RWPE2 (cell line): ENCODE data around the gene PTPN2.

ENCODE experiments used
- ATAC-seq: fragments of 200-7000 bp; cut with Tn5 transposase; 3 replicates; pipeline ENCODE4 v1.9.1; 2021; ENCODE audit warnings: low read depth
- DNase-seq: peaks from one replicate; pipeline ENCODE4 v3.0.0-alpha.2; 2020; ENCODE audit warnings: low spot score
- H3K27ac ChIP-seq: fragments of 450-650 bp; 2 replicates; pipeline ENCODE4 v1.5.1; 2017; ENCODE audit warnings: mild to moderate bottlenecking; ENCODE audit not compliant: poor library complexity, severe bottlenecking
- H3K27me3 ChIP-seq: fragments of 250-450 bp; sonication (Bioruptor Pico); 2 replicates; pipeline ENCODE4 v1.5.1; 2021; ENCODE audit warnings: mild to moderate bottlenecking, moderate library complexity; ENCODE audit not compliant: insufficient read depth, poor library complexity, severe bottlenecking
- H3K36me3 ChIP-seq: fragments of 250-450 bp; sonication (Bioruptor Pico); 2 replicates; pipeline ENCODE4 v1.5.1; 2020; ENCODE audit warnings: low read depth, mild to moderate bottlenecking, moderate library complexity
- H3K4me1 ChIP-seq: fragments of 250-450 bp; sonication (Bioruptor Pico); 2 replicates; pipeline ENCODE4 v1.5.1; 2021; ENCODE audit warnings: mild to moderate bottlenecking, moderate library complexity; ENCODE audit not compliant: insufficient read depth, poor library complexity, severe bottlenecking
- H3K4me3 ChIP-seq: fragments of 250-450 bp; sonication (Bioruptor Pico); 2 replicates; pipeline ENCODE4 v1.5.1; 2021; ENCODE audit warnings: mild to moderate bottlenecking, moderate library complexity; ENCODE audit not compliant: severe bottlenecking
- H3K9me3 ChIP-seq: fragments of 250-450 bp; sonication (Bioruptor Pico); 2 replicates; pipeline ENCODE4 v1.5.1; 2021; ENCODE audit warnings: mild to moderate bottlenecking, moderate library complexity; ENCODE audit not compliant: severe bottlenecking
- TF ChIP-seq, protein P1 (sequence below): fragments of 450-650 bp; IDR thresholded peaks from one replicate; pipeline ENCODE4 v1.5.1; 2017; ENCODE audit warnings: mild to moderate bottlenecking, moderate library complexity; ENCODE audit not compliant: poor library complexity, severe bottlenecking

Gene PTPN2

GRCh38 chr18:12769644-12770440 is 114.2 kb downstream of the PTPN2 start:
- Histone ChIP-seq H3K4me1 (peaks cover 6% of the 10 kb centered on the region), H3K4me3 (no peak overlapping the region), H3K36me3 (no peaks in the 10 kb centered on the region), H3K27ac (no peak overlapping the region), H3K9me3 (no peaks in the 10 kb centered on the region), H3K27me3 (no peaks in the 10 kb centered on the region)
- no peak for DNase-seq
- ATAC-seq, result no peak
- TF ChIP-seq, protein P1, sequence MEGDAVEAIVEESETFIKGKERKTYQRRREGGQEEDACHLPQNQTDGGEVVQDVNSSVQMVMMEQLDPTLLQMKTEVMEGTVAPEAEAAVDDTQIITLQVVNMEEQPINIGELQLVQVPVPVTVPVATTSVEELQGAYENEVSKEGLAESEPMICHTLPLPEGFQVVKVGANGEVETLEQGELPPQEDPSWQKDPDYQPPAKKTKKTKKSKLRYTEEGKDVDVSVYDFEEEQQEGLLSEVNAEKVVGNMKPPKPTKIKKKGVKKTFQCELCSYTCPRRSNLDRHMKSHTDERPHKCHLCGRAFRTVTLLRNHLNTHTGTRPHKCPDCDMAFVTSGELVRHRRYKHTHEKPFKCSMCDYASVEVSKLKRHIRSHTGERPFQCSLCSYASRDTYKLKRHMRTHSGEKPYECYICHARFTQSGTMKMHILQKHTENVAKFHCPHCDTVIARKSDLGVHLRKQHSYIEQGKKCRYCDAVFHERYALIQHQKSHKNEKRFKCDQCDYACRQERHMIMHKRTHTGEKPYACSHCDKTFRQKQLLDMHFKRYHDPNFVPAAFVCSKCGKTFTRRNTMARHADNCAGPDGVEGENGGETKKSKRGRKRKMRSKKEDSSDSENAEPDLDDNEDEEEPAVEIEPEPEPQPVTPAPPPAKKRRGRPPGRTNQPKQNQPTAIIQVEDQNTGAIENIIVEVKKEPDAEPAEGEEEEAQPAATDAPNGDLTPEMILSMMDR, result no peak

DNA sequence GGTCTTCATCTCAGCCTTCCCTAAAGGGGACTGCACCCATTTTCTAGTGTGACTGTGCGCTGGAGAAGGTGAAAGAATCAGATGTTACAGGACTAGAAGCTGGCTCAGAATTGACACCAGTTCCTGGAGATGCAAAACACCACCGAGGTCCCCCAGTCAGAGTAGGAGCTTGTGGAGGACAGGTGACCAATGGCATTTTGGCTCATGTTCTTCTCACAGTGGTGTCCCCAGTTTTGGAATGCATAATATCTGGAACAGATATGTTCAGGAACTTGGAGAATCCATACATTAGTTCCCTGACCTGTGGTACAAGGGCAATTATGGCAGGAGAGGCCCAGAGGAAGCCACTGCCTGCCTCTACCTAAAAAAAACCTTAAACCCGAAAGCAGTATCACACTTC is 114.9 kb downstream of the PTPN2 start:
- DNase-seq, result no peak
- peaks cover 9% of the 10 kb centered on the region for H3K4me1 ChIP-seq
- no peaks in the 10 kb centered on the region for H3K9me3 ChIP-seq
- H3K27me3 ChIP-seq, result no peaks in the 10 kb centered on the region
- no peak overlapping the region for H3K27ac ChIP-seq
- ATAC-seq, result no peak
- no peaks in the 10 kb centered on the region for H3K36me3 ChIP-seq
- H3K4me3 ChIP-seq, result no peak overlapping the region
- TF ChIP-seq, protein P1, result no peak

GRCh38 chr18:12768625-12769024 is 115.4 kb downstream of the PTPN2 start:
- Histone ChIP-seq H3K9me3 (no peaks in the 10 kb centered on the region), H3K36me3 (no peaks in the 10 kb centered on the region), H3K27me3 (no peaks in the 10 kb centered on the region), H3K4me1 (peaks cover 9% of the 10 kb centered on the region), H3K27ac (no peak overlapping the region), H3K4me3 (no peak overlapping the region)
- ATAC-seq, result no peak
- DNase-seq, result no peak
- TF ChIP-seq, protein P1, result no peak

DNA sequence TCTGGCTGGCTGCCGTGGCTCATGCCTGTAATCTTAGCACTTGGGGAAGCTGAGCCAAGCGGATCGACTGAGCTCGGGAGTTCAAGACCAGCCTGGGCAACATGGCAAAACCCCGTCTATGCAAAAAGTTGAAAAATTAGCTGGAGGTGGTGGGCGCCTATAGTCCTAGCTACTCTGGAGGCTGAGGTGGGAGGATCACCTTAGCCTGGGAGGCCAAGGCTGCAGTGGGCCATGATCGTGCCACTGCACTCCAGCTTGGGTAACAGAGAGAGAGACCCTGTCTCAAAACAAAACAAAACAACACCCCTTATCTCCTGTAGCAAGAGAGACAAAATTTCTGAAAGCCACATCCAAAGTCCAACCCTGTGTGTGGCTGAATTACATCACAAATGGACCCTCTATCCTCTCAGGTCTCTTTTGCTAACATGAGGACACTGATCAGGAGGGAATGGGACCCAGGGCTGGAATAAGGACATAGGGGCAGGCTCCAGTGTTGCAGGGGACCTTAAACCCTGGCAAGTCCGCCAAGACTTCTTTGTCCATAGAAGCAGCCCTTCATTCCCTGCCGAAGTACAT is 116.4 kb downstream of the PTPN2 start:
- DNase-seq, result no peak
- TF ChIP-seq, protein P1, result no peak
- Histone ChIP-seq H3K4me3 (no peak overlapping the region), H3K36me3 (no peaks in the 10 kb centered on the region), H3K27me3 (no peaks in the 10 kb centered on the region), H3K27ac (no peak overlapping the region), H3K9me3 (no peaks in the 10 kb centered on the region), H3K4me1 (peaks cover 9% of the 10 kb centered on the region)
- ATAC-seq, result no peak

- TF ChIP-seq, protein P1, result no peak
- Histone ChIP-seq H3K4me1 (peaks cover 9% of the 10 kb centered on the region), H3K27me3 (no peaks in the 10 kb centered on the region), H3K36me3 (no peaks in the 10 kb centered on the region), H3K27ac (no peak overlapping the region), H3K9me3 (no peaks in the 10 kb centered on the region), H3K4me3 (no peak overlapping the region)
- ATAC-seq (no peak), DNase-seq (no peak)
These were observed 117.0 kb downstream of the PTPN2 start for GRCh38 chr18:12766986-12767433.
